OCI-LY1 (cell line): Measurements from ENCODE around the gene ZNF438.

Experiments used
- EZH2 ChIP-seq: fragments of 200-600 bp; sonication (generic), shearing (Covaris generic); IDR thresholded peaks from 2 replicates; pipeline ENCODE4 v1.8.0; 2017; ENCODE audit warnings: borderline replicate concordance, mixed run types, mild to moderate bottlenecking, antibody characterized with exemption, low read length, moderate library complexity, mixed read lengths
- TF ChIP-seq, protein P1 (sequence below): fragments of 200-600 bp; sonication (generic), shearing (Covaris generic); IDR thresholded peaks from 2 replicates; pipeline ENCODE4 v1.5.1; 2017; ENCODE audit warnings: mild to moderate bottlenecking, antibody characterized with exemption, low read length, moderate library complexity, mixed read lengths

DNA sequence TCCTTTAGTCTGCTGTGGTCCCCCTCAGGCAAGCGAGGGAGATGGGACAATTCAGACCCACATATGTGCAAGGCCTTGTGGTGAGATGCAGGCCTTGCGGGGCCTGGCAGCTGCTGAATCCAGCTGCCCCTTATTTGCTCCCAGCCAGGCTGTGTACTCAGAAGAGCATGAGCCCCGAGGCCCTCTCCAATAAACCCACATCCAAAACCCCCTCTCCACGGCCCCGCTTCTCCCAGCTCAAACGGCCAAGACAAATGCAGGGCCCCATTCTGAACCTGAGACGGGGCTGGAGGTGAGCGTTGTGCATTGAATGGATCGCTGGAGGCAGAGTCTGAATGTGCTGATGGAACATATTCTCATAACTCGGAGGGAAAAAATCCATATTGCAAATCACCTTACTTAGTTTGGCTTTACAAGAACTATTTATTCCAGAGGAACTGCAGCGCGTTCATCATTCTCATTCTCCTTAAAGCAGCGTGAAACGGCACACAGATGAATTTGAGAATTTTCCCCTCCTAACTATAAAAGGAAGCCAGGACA is 232.9 kb downstream of the ZNF438 start:
- TF ChIP-seq, protein P1, sequence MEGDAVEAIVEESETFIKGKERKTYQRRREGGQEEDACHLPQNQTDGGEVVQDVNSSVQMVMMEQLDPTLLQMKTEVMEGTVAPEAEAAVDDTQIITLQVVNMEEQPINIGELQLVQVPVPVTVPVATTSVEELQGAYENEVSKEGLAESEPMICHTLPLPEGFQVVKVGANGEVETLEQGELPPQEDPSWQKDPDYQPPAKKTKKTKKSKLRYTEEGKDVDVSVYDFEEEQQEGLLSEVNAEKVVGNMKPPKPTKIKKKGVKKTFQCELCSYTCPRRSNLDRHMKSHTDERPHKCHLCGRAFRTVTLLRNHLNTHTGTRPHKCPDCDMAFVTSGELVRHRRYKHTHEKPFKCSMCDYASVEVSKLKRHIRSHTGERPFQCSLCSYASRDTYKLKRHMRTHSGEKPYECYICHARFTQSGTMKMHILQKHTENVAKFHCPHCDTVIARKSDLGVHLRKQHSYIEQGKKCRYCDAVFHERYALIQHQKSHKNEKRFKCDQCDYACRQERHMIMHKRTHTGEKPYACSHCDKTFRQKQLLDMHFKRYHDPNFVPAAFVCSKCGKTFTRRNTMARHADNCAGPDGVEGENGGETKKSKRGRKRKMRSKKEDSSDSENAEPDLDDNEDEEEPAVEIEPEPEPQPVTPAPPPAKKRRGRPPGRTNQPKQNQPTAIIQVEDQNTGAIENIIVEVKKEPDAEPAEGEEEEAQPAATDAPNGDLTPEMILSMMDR: no peak
- no peak for TF ChIP-seq EZH2
